Ovary (tissue), 9 donors: ENCODE measurements around the gene FAM3D. TPM values are rescaled to one million over a fixed set of nuclear protein-coding genes. Genes with fewer than 3 reads are reported as not detected.

Experiments
- DNase-seq, 5 donors: peaks; one replicate each; pipeline ENCODE4 v3.0.0-alpha.2; 2019 to 2020
- H3K27ac ChIP-seq, 2 donors: fragments of 200-600 bp; one replicate each; pipeline versions ENCODE4 v1.5.1 to v1.8.0; 2019 to 2022
- H3K27me3 ChIP-seq: fragments of 200-600 bp; one replicate; pipeline ENCODE4 v1.8.0; 2022
- H3K36me3 ChIP-seq: fragments of 200-600 bp; sonication (generic); one replicate; pipeline ENCODE4 v1.5.1; 2019
- H3K4me1 ChIP-seq: one replicate; pipeline ENCODE4 v1.8.1; 2013; ENCODE audit warnings: mild to moderate bottlenecking, moderate library complexity; ENCODE audit not compliant: insufficient read depth
- H3K4me3 ChIP-seq: fragments of 200-600 bp; sonication (generic); one replicate; pipeline ENCODE4 v1.5.1; 2017
- H3K9me3 ChIP-seq, 2 donors: fragments of 200-600 bp in 1 of 2; sonication (generic) in 1 of 2; one replicate each; pipeline versions ENCODE4 v1.5.1 to v1.8.1; 2013 to 2019; ENCODE audit warnings: mild to moderate bottlenecking in 1 of 2, moderate library complexity in 1 of 2
- EP300 ChIP-seq: sonication (generic); formaldehyde crosslinking; IDR thresholded peaks from one replicate; pipeline ENCODE4 v1.6.1; 2017; ENCODE audit warnings: antibody characterized with exemption
- POLR2A ChIP-seq: fragments of 450-650 bp; IDR thresholded peaks from one replicate; pipeline ENCODE4 v1.6.1; 2017; ENCODE audit warnings: antibody characterized with exemption, mild to moderate bottlenecking, moderate library complexity
- WGBS, 3 donors: extraction: QIAGEN DNeasy Blood & Tissue Kit in 1 of 3; methylation state at CpG; one replicate each; pipeline versions ENCODE4 v1.1.5 to v1.1.7; 2013 to 2017; 5-methylcytosine and 5-hydroxymethylcytosine counted together
- intact Hi-C, 4 donors: fragments of 100-400 bp; cut with DNase I; formaldehyde crosslinking; loops; one replicate each; pipeline versions ENCODE4 v1.11.0 to v1.15.1; 2022 to 2023
- polyA plus RNA-seq, 2 donors: library from polyadenylated mRNA; stranded (reverse); fragments of 200-250 nt in 1 of 2; fragments of 350-450 nt in 1 of 2; fragmentation: Illumina TruSeq in 1 of 2; extraction: RNeasy Lipid Tissue Mini Kit (QIAGEN cat#74804) in 1 of 2; gene quantifications; one replicate each; pipeline ENCODE4 v1.2.3, GENCODE V29; 2013 to 2014
- total RNA-seq, 7 donors: library from RNA; depleted of rRNA in 2 of 7; stranded (reverse); fragments of >200 nt in 2 of 7; fragmentation: NEBNext Ultra II Directional in 3 of 7; extraction: Animal tissue kit (Norgen Biotek cat#: 25700) in 3 of 7; gene quantifications; one replicate each; pipeline versions ENCODE4 v1.1.0 to v1.2.4, GENCODE V29; 2016 to 2023
- TF ChIP-seq, protein P1 (sequence below), 3 donors: fragments of 450-650 bp in 2 of 3; fragments of 200-600 bp in 1 of 3; IDR thresholded peaks; one replicate each; pipeline versions ENCODE4 v1.5.1 to v1.8.0; 2016 to 2022; ENCODE audit warnings: antibody characterized with exemption in 3 of 3, mild to moderate bottlenecking in 1 of 3
- donor health status: DM: no; HTN: no; CAD: no; lungs with moderate emphysema.
- donor health status: DM: no; HTN: no; CAD: no.
- donor health status: Bipolar disorder and iron deficiency.
- donor health status: DM: yes; HTN: yes; CAD: no.
- donor health status: DM: no; HTN: no; CAD: no.
- donor health status: DM: yes; HTN: yes; CAD: no.

FAM3D gene
- total and polyA plus RNA-seq, 9 donors, result 0.36 to 6.3 TPM; not detected in 7

DNA sequence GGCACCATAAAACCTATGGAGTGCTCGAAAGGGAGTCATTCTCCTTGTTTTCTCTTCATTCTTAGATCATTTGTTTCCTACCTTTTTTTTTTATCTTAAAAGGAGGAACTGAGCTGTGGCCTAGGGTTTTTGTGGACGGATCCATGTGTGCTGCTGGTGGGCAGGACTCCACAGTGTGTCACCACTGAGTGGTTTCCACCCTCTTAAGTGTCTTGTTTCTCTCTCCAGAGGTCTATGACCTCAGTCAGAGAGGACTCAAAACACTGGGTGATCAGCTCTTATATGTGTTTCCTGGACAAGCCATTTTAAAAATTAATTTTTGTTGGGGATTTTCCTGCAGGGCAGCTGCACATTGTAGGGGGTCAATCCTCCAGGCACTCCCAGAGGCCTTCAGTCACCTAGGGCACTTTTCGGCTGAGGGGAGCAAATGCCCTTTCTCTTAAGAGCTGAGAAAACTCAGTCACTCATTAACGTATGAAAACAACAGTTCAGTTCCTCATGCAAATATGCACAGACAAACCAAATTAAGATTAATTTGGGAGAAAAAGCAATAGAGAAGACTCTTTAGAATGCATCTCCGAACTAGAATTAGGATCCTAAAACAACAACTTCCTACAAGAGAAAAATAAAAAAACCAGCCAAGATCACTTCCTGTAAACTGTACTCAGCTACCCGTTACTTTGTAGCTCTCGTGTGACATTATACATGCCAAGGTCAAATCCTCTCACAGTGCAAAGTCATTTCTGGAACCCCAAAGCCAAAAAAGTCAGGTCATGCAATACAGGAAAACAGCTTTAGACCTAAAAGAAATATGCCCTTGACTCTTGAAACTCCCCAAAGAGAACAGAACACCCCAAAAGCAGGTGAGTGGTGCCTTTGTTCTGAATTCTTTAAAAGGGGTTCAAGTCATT, 27.6 kb upstream of the FAM3D start:
- Histone ChIP-seq H3K4me3 (no peak overlapping the region), H3K4me1 (no peaks in the 10 kb centered on the region), H3K9me3 (no peaks in the 10 kb centered on the region), H3K36me3 (no peaks in the 10 kb centered on the region), H3K27me3 (no peaks in the 10 kb centered on the region), H3K27ac (no peak overlapping the region)
- intact Hi-C loops, result no loop called here
- TF ChIP-seq EP300 (no peak), POLR2A (no peak)
- TF ChIP-seq, protein P1, sequence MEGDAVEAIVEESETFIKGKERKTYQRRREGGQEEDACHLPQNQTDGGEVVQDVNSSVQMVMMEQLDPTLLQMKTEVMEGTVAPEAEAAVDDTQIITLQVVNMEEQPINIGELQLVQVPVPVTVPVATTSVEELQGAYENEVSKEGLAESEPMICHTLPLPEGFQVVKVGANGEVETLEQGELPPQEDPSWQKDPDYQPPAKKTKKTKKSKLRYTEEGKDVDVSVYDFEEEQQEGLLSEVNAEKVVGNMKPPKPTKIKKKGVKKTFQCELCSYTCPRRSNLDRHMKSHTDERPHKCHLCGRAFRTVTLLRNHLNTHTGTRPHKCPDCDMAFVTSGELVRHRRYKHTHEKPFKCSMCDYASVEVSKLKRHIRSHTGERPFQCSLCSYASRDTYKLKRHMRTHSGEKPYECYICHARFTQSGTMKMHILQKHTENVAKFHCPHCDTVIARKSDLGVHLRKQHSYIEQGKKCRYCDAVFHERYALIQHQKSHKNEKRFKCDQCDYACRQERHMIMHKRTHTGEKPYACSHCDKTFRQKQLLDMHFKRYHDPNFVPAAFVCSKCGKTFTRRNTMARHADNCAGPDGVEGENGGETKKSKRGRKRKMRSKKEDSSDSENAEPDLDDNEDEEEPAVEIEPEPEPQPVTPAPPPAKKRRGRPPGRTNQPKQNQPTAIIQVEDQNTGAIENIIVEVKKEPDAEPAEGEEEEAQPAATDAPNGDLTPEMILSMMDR (IDR thresholded peaks at IDR 0.05), result no peak
- DNase-seq, result no peak
- 43 to 60% (median 51%) methylated on average over 7 of the region's 7 CpGs for WGBS, 3 donors

GRCh38 chr3:58692484-58692883, 25.9 kb upstream of the FAM3D start:
- Histone ChIP-seq H3K36me3 (no peaks in the 10 kb centered on the region), H3K27me3 (no peaks in the 10 kb centered on the region), H3K9me3 (no peaks in the 10 kb centered on the region), H3K27ac (no peak overlapping the region), H3K4me1 (no peaks in the 10 kb centered on the region), H3K4me3 (no peak overlapping the region)
- DNase-seq, result no peak
- no peak for TF ChIP-seq POLR2A
- TF ChIP-seq EP300, result no peak
- TF ChIP-seq, protein P1 (IDR thresholded peaks at IDR 0.05), result no peak
- intact Hi-C loops, result no loop called here
- WGBS, 3 donors, result 43 to 70% (median 47%) methylated on average over 1 of the region's 1 CpG

- H3K36me3 ChIP-seq, result no peaks in the 10 kb centered on the region
- no peak overlapping the region for H3K4me3 ChIP-seq
- WGBS, 3 donors, result 92 to 94% (median 94%) methylated on average over 1 of the region's 1 CpG
- TF ChIP-seq EP300 (no peak), POLR2A (no peak)
- TF ChIP-seq, protein P1 (IDR thresholded peaks at IDR 0.05), result no peak
- intact Hi-C loops, result no loop called here
- no peaks in the 10 kb centered on the region for H3K9me3 ChIP-seq
- no peaks in the 10 kb centered on the region for H3K4me1 ChIP-seq
- H3K27ac ChIP-seq, result no peak overlapping the region
- no peaks in the 10 kb centered on the region for H3K27me3 ChIP-seq
- DNase-seq, result no peak
Measured at GRCh38 chr3:58691997-58692396, 25.4 kb upstream of the FAM3D start.

DNA sequence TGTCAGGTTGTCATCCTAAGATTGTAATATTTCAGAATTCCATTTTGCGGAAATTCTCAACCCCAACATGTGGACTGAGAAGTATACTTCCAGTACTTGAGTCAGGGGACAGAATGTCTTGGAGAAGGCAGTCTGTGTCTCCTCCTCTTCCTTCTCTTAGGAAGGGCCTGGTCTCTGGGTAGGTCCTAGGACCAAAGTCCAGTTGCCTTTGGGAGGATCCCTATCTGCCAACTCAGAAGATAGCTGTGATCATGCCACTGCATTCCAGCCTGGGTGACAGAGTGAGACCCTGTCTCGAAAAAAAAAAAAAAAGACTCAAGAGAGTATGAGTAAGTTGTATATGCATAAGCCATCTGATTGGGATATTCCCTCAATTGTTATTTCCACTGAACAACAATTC, 23.9 kb upstream of the FAM3D start:
- DNase-seq, result no peak
- no peak for TF ChIP-seq EP300
- no peaks in the 10 kb centered on the region for H3K9me3 ChIP-seq
- intact Hi-C loops, result no loop called here
- no peaks in the 10 kb centered on the region for H3K36me3 ChIP-seq
- no peak overlapping the region for H3K27ac ChIP-seq
- no peaks in the 10 kb centered on the region for H3K27me3 ChIP-seq
- H3K4me1 ChIP-seq, result no peaks in the 10 kb centered on the region
- H3K4me3 ChIP-seq, result no peak overlapping the region
- WGBS, 3 donors, result 89 to 96% (median 95%) methylated on average over 2 of the region's 2 CpGs

- TF ChIP-seq, protein P1 (IDR thresholded peaks at IDR 0.05), result no peak
- 42 to 86% (median 43%) methylated on average over 4 of the region's 4 CpGs for WGBS, 3 donors
- H3K9me3 ChIP-seq, result no peaks in the 10 kb centered on the region
- no peak for DNase-seq
- intact Hi-C loops, result no loop called here
- no peaks in the 10 kb centered on the region for H3K4me1 ChIP-seq
- no peak overlapping the region for H3K27ac ChIP-seq
- no peaks in the 10 kb centered on the region for H3K36me3 ChIP-seq
- no peak overlapping the region for H3K4me3 ChIP-seq
- H3K27me3 ChIP-seq, result no peaks in the 10 kb centered on the region
Measured at GRCh38 chr3:58688574-58688973, 22.0 kb upstream of the FAM3D start.
